KMS-11 (cell line): ENCODE measurements around the gene THAP7.
"Not testable (repeated sequence)": the region's sequence is repeated elsewhere in the genome, so short reads cannot be mapped to it uniquely, and the experiment has no call there.

ENCODE experiments used
- H2AFZ ChIP-seq: fragments of 200-600 bp; sonication (generic); 2 replicates; pipeline ENCODE4 v1.6.1; 2016; ENCODE audit warnings: antibody characterized with exemption, mixed run types, low read depth
- H3K27ac ChIP-seq: fragments of 200-600 bp; sonication (generic); 2 replicates; pipeline ENCODE4 v1.6.1; 2016; ENCODE audit warnings: mild to moderate bottlenecking, mixed run types
- H3K27me3 ChIP-seq: fragments of 200-600 bp; sonication (generic); 2 replicates; pipeline ENCODE4 v1.6.1; 2017; ENCODE audit warnings: mild to moderate bottlenecking, low read depth, mixed run types, moderate library complexity; ENCODE audit not compliant: insufficient read depth
- H3K36me3 ChIP-seq: fragments of 200-600 bp; sonication (generic); 2 replicates; pipeline ENCODE4 v1.6.1; 2017; ENCODE audit warnings: mild to moderate bottlenecking, mixed run types; ENCODE audit not compliant: insufficient read depth
- H3K4me1 ChIP-seq: fragments of 200-600 bp; sonication (generic); 2 replicates; pipeline ENCODE4 v1.6.1; 2016; ENCODE audit warnings: mild to moderate bottlenecking, low read depth, mixed run types; ENCODE audit not compliant: poor library complexity, severe bottlenecking
- H3K4me2 ChIP-seq: fragments of 200-600 bp; sonication (generic); 2 replicates; pipeline ENCODE4 v1.7.0; 2016; ENCODE audit warnings: mild to moderate bottlenecking, mixed run types
- H3K4me3 ChIP-seq: fragments of 200-600 bp; sonication (generic); IDR thresholded peaks from 2 replicates; pipeline ENCODE4 v1.6.1; 2017; ENCODE audit warnings: low read depth, low read length, mixed read lengths; ENCODE audit not compliant: insufficient read depth
- H3K79me2 ChIP-seq: fragments of 200-600 bp; sonication (generic); 2 replicates; pipeline ENCODE4 v1.6.1; 2016; ENCODE audit warnings: low read depth, mixed run types; ENCODE audit not compliant: insufficient read depth
- H3K9ac ChIP-seq: fragments of 200-600 bp; sonication (generic); 2 replicates; pipeline ENCODE4 v1.6.1; 2016; ENCODE audit warnings: mild to moderate bottlenecking, mixed run types
- H4K20me1 ChIP-seq: fragments of 200-600 bp; sonication (generic); 2 replicates; pipeline ENCODE4 v1.6.1; 2016; ENCODE audit warnings: mild to moderate bottlenecking, mixed run types; ENCODE audit not compliant: insufficient read depth
- TF ChIP-seq, protein P1 (sequence below): fragments of 200-600 bp; sonication (generic); conservative IDR thresholded peaks from 2 replicates; pipeline ENCODE4 v1.6.1; 2017; ENCODE audit warnings: low read depth, mild to moderate bottlenecking, antibody characterized with exemption, low read length, moderate library complexity, mixed read lengths

Gene THAP7

DNA sequence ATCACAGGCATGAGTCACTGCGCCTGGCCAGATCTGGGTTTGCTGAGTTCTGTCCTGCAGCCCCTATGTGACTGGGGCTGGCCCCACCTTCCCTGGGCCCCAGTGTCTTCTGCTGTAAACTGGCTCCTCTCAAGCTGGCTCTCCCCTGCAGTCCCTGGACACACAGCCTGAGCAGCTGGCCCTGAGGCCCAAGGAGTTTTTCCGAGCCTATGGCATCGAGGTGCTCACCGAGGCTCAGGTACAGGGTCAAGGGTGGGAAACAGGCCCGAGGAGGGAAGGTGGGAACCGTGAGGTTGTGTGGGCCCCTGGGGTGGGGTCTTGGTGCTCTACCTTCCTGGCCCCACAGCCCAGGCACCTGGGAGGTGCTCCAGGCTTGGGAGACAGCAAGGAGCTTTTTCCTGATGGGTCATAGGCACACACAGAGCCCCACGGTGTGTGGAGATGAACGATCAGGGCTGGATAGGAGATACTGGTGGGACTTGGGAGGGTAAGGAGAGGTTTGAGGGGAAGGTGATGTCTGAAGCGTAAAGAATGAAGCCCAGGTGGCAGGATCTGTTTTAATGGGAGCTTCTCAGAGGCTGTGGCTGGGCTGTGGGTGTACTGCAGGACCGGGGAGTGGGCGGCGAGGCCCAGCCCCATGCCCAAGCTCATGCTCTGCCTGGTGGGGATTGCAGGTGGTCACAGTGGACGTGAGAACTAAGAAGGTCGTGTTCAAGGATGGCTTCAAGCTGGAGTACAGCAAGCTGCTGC is 26.2 kb downstream of the THAP7 start:
- Histone ChIP-seq H3K4me3 (no peak overlapping the region), H3K27me3 (peaks cover 37% of the 10 kb centered on the region; the same call in 1 of the 2 replicates), H2AFZ (no peak overlapping the region), H3K36me3 (no peaks in the 10 kb centered on the region), H4K20me1 (no peaks in the 10 kb centered on the region), H3K4me2 (no peak overlapping the region), H3K4me1 (peaks cover under 1% of the 10 kb centered on the region), H3K9ac (no peak overlapping the region), H3K79me2 (no peaks in the 10 kb centered on the region), H3K27ac (no peak overlapping the region)
- TF ChIP-seq, protein P1, sequence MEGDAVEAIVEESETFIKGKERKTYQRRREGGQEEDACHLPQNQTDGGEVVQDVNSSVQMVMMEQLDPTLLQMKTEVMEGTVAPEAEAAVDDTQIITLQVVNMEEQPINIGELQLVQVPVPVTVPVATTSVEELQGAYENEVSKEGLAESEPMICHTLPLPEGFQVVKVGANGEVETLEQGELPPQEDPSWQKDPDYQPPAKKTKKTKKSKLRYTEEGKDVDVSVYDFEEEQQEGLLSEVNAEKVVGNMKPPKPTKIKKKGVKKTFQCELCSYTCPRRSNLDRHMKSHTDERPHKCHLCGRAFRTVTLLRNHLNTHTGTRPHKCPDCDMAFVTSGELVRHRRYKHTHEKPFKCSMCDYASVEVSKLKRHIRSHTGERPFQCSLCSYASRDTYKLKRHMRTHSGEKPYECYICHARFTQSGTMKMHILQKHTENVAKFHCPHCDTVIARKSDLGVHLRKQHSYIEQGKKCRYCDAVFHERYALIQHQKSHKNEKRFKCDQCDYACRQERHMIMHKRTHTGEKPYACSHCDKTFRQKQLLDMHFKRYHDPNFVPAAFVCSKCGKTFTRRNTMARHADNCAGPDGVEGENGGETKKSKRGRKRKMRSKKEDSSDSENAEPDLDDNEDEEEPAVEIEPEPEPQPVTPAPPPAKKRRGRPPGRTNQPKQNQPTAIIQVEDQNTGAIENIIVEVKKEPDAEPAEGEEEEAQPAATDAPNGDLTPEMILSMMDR, result no peak

DNA sequence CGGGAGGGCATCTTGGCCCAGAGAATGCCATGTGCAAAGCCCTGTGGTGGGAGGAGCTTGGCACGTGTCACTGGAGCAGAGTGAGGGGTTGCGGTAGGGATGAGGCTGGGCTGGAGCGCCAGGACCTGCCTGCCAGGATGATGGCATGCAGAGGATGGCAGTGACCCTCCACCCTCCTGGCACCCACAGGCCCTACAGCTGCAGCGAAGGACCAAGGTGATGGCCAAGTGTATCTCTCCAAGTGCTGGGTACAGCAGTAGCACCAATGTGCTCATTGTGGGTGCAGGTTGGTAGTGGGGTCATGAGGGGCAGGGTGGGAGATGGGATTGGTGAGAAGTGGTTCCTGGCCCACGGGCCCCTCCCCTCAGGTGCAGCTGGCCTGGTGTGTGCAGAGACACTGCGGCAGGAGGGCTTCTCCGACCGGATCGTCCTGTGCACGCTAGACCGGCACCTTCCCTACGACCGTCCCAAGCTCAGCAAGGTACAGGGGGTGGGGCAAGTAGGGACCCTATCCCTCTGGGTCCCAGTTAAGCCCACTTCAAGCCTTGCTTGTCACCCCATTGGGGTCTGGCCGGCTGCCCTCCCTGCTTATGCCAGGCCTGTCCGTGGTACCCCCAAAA is 27.5 kb downstream of the THAP7 start:
- Histone ChIP-seq H4K20me1 (no peaks in the 10 kb centered on the region), H3K4me1 (no peaks in the 10 kb centered on the region), H3K9ac (no peak overlapping the region), H3K4me3 (no peak overlapping the region), H3K4me2 (no peak overlapping the region), H3K36me3 (no peaks in the 10 kb centered on the region), H3K27ac (no peak overlapping the region), H3K27me3 (peaks cover 37% of the 10 kb centered on the region; the same call in 1 of the 2 replicates), H3K79me2 (no peaks in the 10 kb centered on the region), H2AFZ (no peak overlapping the region)
- TF ChIP-seq, protein P1, result no peak

DNA sequence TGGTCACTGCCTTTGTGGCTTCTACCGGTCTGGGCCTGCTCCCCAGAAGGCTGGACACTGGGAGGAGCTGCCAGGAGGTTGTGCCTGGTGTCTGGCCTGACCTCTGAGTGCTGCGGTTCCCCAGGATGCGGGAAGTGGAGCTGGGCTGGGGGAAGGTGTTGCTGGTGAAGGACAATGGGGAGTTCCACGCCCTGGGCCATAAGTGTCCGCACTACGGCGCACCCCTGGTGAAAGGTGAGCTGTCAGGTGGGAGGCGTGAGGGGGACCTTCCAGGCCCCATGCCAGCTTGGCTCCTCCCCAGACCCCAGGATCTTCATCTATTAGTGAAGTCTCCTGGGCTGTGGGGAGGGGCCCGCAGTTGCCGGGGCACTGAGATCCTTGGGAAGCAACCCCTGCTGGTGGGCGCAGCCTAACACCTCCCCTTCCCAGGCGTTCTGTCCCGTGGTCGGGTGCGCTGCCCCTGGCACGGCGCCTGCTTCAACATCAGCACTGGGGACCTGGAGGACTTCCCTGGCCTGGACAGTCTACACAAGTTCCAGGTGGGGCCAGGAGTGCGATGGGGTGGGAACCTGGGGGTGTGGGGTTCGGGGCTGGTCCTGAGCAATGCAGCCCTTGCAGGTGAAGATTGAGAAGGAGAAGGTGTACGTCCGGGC is 28.2 kb downstream of the THAP7 start:
- H3K9ac ChIP-seq, result no peak overlapping the region
- H4K20me1 ChIP-seq, result no peaks in the 10 kb centered on the region
- no peaks in the 10 kb centered on the region for H3K36me3 ChIP-seq
- no peak overlapping the region for H3K4me3 ChIP-seq
- no peaks in the 10 kb centered on the region for H3K79me2 ChIP-seq
- no peak overlapping the region for H3K4me2 ChIP-seq
- H3K27me3 ChIP-seq, result peaks cover 37% of the 10 kb centered on the region; the same call in 1 of the 2 replicates
- H3K27ac ChIP-seq, result no peak overlapping the region
- H2AFZ ChIP-seq, result no peak overlapping the region
- no peaks in the 10 kb centered on the region for H3K4me1 ChIP-seq
- TF ChIP-seq, protein P1, result no peak

DNA sequence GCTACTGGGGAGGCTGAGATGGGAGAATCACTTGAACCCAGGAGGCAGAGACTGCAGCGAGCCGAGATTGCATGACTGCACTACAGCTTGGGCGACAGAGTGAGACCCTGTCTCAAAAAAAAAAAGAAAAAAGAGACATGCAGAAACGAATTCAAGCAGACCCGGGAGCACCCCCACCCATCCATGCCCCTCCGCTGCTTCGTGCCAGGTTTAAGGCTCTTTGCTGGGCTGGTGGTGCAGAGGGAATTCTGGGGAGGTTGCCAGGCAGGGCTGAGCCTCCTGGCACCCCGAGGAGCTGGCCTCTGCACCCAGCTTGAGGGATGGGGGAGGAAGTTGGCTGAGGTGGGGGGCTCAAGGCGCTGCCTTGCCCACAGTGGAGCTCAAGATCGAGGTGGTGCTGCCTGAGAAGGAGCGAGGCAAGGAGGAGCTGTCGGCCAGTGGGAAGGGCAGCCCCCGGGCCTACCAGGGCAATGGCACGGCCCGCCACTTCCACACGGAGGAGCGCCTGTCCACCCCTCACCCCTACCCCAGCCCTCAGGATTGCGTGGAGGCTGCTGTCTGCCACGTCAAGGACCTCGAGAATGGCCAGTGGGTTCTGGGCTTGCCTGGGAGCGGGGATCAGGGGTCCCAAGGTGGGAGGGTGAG is 28.9 kb downstream of the THAP7 start:
- Histone ChIP-seq H3K27ac (no peak overlapping the region), H3K4me3 (no peak overlapping the region), H3K9ac (no peak overlapping the region), H3K4me2 (no peak overlapping the region), H2AFZ (no peak overlapping the region), H3K79me2 (no peaks in the 10 kb centered on the region), H3K36me3 (no peaks in the 10 kb centered on the region), H3K4me1 (no peaks in the 10 kb centered on the region), H4K20me1 (no peaks in the 10 kb centered on the region), H3K27me3 (peaks cover 37% of the 10 kb centered on the region; the same call in 1 of the 2 replicates)
- TF ChIP-seq, protein P1, result no peak

DNA sequence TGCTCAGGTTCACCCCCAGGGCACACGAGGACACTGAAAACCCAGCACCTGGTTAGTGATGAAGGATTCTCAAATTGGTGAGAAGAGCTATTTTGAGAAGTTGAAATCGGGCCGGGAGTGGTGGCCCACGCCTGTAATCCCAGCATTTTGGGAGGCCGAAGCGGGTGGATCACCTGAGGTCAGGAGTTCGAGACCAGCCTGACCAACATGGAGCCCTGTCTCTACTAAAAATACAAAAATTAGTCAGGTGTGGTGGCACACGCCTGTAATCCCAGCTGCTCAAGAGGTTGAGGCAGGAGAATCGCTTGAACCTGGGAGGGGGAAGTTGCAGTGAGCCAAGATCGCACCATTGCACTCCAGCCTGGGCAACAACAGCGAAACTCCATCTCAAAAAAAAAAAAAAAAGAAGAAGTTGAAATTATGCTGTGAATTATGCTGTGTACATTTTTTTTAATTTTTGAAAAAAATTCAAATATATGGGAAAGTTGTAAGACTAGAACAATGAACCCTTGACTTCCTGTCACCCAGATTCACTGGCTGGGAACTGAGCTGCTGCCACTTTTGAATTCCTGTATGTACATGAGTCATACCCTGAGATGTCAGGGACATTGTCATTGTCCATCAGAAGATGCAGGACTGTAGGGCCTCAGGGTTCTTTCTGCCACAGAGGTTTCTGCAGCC is 29.8 kb downstream of the THAP7 start:
- not testable (repeated sequence) for H3K36me3 ChIP-seq, H3K9ac ChIP-seq, H3K4me1 ChIP-seq, H3K4me3 ChIP-seq, H3K79me2 ChIP-seq, H2AFZ ChIP-seq, H3K4me2 ChIP-seq, H3K27ac ChIP-seq, H4K20me1 ChIP-seq
- peaks cover 30% of the 10 kb centered on the region; the same call in 1 of the 2 replicates for H3K27me3 ChIP-seq
